Activated CD8-positive, alpha-beta memory T cell treated with anti-CD3 and anti-CD28 coated beads for 36 hours (primary cell): ENCODE data around the gene ENGASE. TPM values are rescaled to one million over a fixed set of nuclear protein-coding genes. Genes with fewer than 3 reads are reported as not detected.

Source experiments
- CTCF ChIA-PET: fragments of 350-600 bp; sonication (Branson Sonifier 250); formaldehyde crosslinking; loops from one replicate; lab custom pipeline; 2021; ENCODE audit warnings: antibody characterized with exemption; lab: Charles Lee
- POLR2A ChIA-PET: fragments of 350-600 bp; sonication (Branson Sonifier 250); formaldehyde crosslinking; loops from one replicate; lab custom pipeline; 2021; ENCODE audit warnings: antibody characterized with exemption; lab: Charles Lee
- total RNA-seq, 2 experiments: library from RNA; stranded (reverse); gene quantifications; one replicate each; pipeline ENCODE4 v1.2.3, GENCODE V29; 2021

The ENGASE gene
- total RNA-seq, 2 experiments from 2014 or later: 31.3 to 33.9 TPM

GRCh38 chr17:79073706-79074088 lies 927 bp upstream of the ENGASE start:
- ChIA-PET CTCF (interaction anchor here (1.2 to 2.8 kb wide), 4 partner anchors 9 to 318 kb away, joined by 3 to 10 read pairs (median 7); no protein-coding TSS in a partner anchor), POLR2A (no interaction called here)

GRCh38 chr17:79074121-79074648 lies 439 bp upstream of the ENGASE start:
- ChIA-PET POLR2A (interaction anchor here (0.7 kb wide), 1 partner anchor 11 kb away, joined by 3 read pairs; no protein-coding TSS in a partner anchor), CTCF (interaction anchor here (0.8 to 2.8 kb wide), 7 partner anchors 8 to 327 kb away, joined by 3 to 10 read pairs (median 3); no protein-coding TSS in a partner anchor)

- CTCF ChIA-PET: interaction anchor here (1.6 kb wide), 1 partner anchor 13 kb away, joined by 3 read pairs; no protein-coding TSS in a partner anchor
- POLR2A ChIA-PET: no interaction called here
These were observed 774 bp downstream of the ENGASE start for GRCh38 chr17:79075446-79075750.

- ChIA-PET POLR2A (no interaction called here), CTCF (interaction anchor here (1.6 kb wide), 1 partner anchor 13 kb away, joined by 3 read pairs; no protein-coding TSS in a partner anchor)
These were observed 1.3 kb downstream of the ENGASE start for GRCh38 chr17:79075861-79076406.

GRCh38 chr17:79077587-79077986 lies 3.0 kb downstream of the ENGASE start:
- ChIA-PET POLR2A (no interaction called here), CTCF (no interaction called here)

GRCh38 chr17:79078476-79079190 lies 4.0 kb downstream of the ENGASE start:
- ChIA-PET POLR2A (no interaction called here), CTCF (interaction anchor here (1.2 kb wide), 1 partner anchor 323 kb away, joined by 3 read pairs; no protein-coding TSS in a partner anchor)

- POLR2A ChIA-PET: no interaction called here
- CTCF ChIA-PET: interaction anchor here (1.2 kb wide), 1 partner anchor 322 kb away, joined by 3 read pairs; no protein-coding TSS in a partner anchor
These were observed 5.0 kb downstream of the ENGASE start for GRCh38 chr17:79079421-79080200.

GRCh38 chr17:79080349-79080748 lies 5.7 kb downstream of the ENGASE start:
- CTCF ChIA-PET: no interaction called here

GRCh38 chr17:79080761-79081290 lies 6.2 kb downstream of the ENGASE start:
- CTCF ChIA-PET: no interaction called here
- POLR2A ChIA-PET: no interaction called here

More at GRCh38 chr17:79080349-79080748, 5.7 kb downstream of the ENGASE start:
- POLR2A ChIA-PET: no interaction called here

- POLR2A ChIA-PET: no interaction called here
- CTCF ChIA-PET: interaction anchor here (0.9 to 2.2 kb wide), 4 partner anchors 9 to 17 kb away, joined by 3 to 8 read pairs (median 3); no protein-coding TSS in a partner anchor
These were observed 7.1 kb downstream of the ENGASE start for GRCh38 chr17:79081571-79082276.

- ChIA-PET CTCF (interaction anchor here (0.9 to 2.2 kb wide), 4 partner anchors 10 to 18 kb away, joined by 3 to 8 read pairs (median 3); no protein-coding TSS in a partner anchor), POLR2A (no interaction called here)
These were observed 7.9 kb downstream of the ENGASE start for GRCh38 chr17:79082311-79083190.

GRCh38 chr17:79083191-79083971 lies 8.8 kb downstream of the ENGASE start:
- ChIA-PET CTCF (interaction anchor here (1.2 to 2.2 kb wide), 2 partner anchors 10 to 16 kb away, joined by 3 to 8 read pairs; no protein-coding TSS in a partner anchor), POLR2A (no interaction called here)

- CTCF ChIA-PET: interaction anchor here (0.9 to 4.6 kb wide), 3 partner anchors 15 to 307 kb away, joined by 3 to 30 read pairs (median 8); no protein-coding TSS in a partner anchor
- POLR2A ChIA-PET: interaction anchor here (1.0 kb wide), 1 partner anchor 10 kb away, joined by 3 read pairs; the partner anchor contains the start of gene ENGASE
These were observed 9.9 kb downstream of the ENGASE start for GRCh38 chr17:79084291-79085153.

- POLR2A ChIA-PET: interaction anchor here (1.0 kb wide), 1 partner anchor 11 kb away, joined by 3 read pairs; the partner anchor contains the start of gene ENGASE
- CTCF ChIA-PET: interaction anchor here (0.9 to 4.6 kb wide), 4 partner anchors 15 to 307 kb away, joined by 3 to 30 read pairs (median 6); no protein-coding TSS in a partner anchor
These were observed 10.7 kb downstream of the ENGASE start for GRCh38 chr17:79085154-79085920.
